K562 (cell line): ENCODE data around the gene CCM2. TPM values are rescaled to one million over a fixed set of nuclear protein-coding genes. Genes with fewer than 3 reads are reported as not detected.

Source experiments
- ATAC-seq: fragments of 200-7000 bp; cut with Tn5 transposase; 3 replicates; pipeline ENCODE4 v1.9.1; 2020; ENCODE audit warnings: moderate library complexity
- BruUV-seq: library from RNA; stranded (reverse); fragments of 400-500 nt; replicated peaks from 2 replicates; lab custom pipeline; 2021; lab: Mats Ljungman, UMichigan
- CTCF ChIA-PET: fragments of 300-600 bp; formaldehyde crosslinking; extraction: SDS; loops from one replicate; lab custom pipeline; 2021; ENCODE audit warnings: low intra/inter-chr PET ratio; lab: Yijun Ruan, JAX
- POLR2A ChIA-PET: fragments of 300-600, 350-650 bp; sonication (Branson Sonifier 250); formaldehyde crosslinking; extraction: SDS; loops from one replicate; lab custom pipeline; 2021; ENCODE audit warnings: antibody characterized with exemption, inconsistent platforms; lab: Yijun Ruan, JAX
- DNase-seq, 4 experiments: peaks; one replicate each; pipeline versions ENCODE4 v3.0.0 to v3.0.0-alpha.2; 2011 to 2018; ENCODE audit warnings: low spot score in 3 of 4, mixed read lengths in 3 of 4; ENCODE audit errors: extremely low read depth in 1 of 4
- FAIRE-seq: peaks from 2 replicates; lab custom pipeline; 2011; peaks lifted over from hg19 to GRCh38; lab: Jason Lieb, UNC
- H2AFZ ChIP-seq: 2 replicates; pipeline ENCODE4 v1.6.0; 2011; ENCODE audit warnings: low read depth, low read length, control low read depth, inconsistent platforms
- H3K27ac ChIP-seq: fragments of 200-600 bp; 3 replicates; pipeline ENCODE4 v1.8.0; 2011; ENCODE audit warnings: low read depth, mild to moderate bottlenecking, control low read depth, inconsistent platforms, low read length, moderate library complexity, mixed read lengths; ENCODE audit errors: extremely low read depth
- H3K27me3 ChIP-seq, 2 experiments: fragments of 300-600 bp in 1 of 2; 2 replicates in 1 of 2; 3 replicates in 1 of 2; pipeline versions ENCODE4 v1.6.0 to v1.8.0; 2011; ENCODE audit warnings: inconsistent platforms in 2 of 2, low read length in 2 of 2, mild to moderate bottlenecking in 1 of 2, mixed read lengths in 1 of 2, moderate library complexity in 1 of 2; ENCODE audit not compliant: control insufficient read depth in 2 of 2, insufficient read depth in 2 of 2
- H3K36me3 ChIP-seq: fragments of 300-600 bp; 3 replicates; pipeline ENCODE4 v1.8.0; 2011; ENCODE audit warnings: mild to moderate bottlenecking, low read length, inconsistent platforms; ENCODE audit not compliant: control insufficient read depth, insufficient read depth
- H3K4me1 ChIP-seq, 2 experiments: fragments of 200-600 bp in 1 of 2; replicated peaks in 1 of 2; 2 replicates in 1 of 2; 3 replicates in 1 of 2; pipeline versions ENCODE4 v1.5.1 to v1.8.0; 2011; ENCODE audit warnings: inconsistent platforms in 2 of 2, low read length in 2 of 2, mild to moderate bottlenecking in 1 of 2, mixed read lengths in 1 of 2, moderate library complexity in 1 of 2; ENCODE audit not compliant: control insufficient read depth in 2 of 2, insufficient read depth in 2 of 2
- H3K4me2 ChIP-seq: 2 replicates; pipeline ENCODE4 v1.6.1; 2011; ENCODE audit warnings: low read length, control low read depth, inconsistent platforms, mixed read lengths; ENCODE audit not compliant: insufficient read depth
- H3K4me3 ChIP-seq: fragments of 200-600 bp; sonication (generic), shearing (Covaris generic); 2 replicates; pipeline ENCODE4 v1.5.1; 2016; ENCODE audit warnings: control low read depth, inconsistent platforms
- H3K79me2 ChIP-seq: fragments of 200-600 bp; 3 replicates; pipeline ENCODE4 v1.8.0; 2011; ENCODE audit warnings: low read length, inconsistent platforms; ENCODE audit not compliant: control insufficient read depth, insufficient read depth
- H3K9ac ChIP-seq, 2 experiments: 2 replicates each; pipeline versions ENCODE4 v1.6.0 to v1.6.1; 2011; ENCODE audit warnings: low read depth in 2 of 2, low read length in 2 of 2, control low read depth in 1 of 2, inconsistent platforms in 1 of 2, mild to moderate bottlenecking in 1 of 2, mixed read lengths in 1 of 2; ENCODE audit not compliant: insufficient read depth in 1 of 2
- H3K9me1 ChIP-seq: one replicate; pipeline ENCODE4 v1.6.0; 2011; ENCODE audit warnings: inconsistent platforms, mild to moderate bottlenecking, low read length, moderate library complexity; ENCODE audit not compliant: control insufficient read depth, insufficient read depth
- H3K9me3 ChIP-seq: replicated peaks from 2 replicates; pipeline ENCODE4 v1.5.1; 2011; ENCODE audit warnings: low read depth, low read length, inconsistent platforms; ENCODE audit not compliant: control insufficient read depth, insufficient read depth
- H4K20me1 ChIP-seq: replicated peaks from 2 replicates; pipeline ENCODE4 v1.6.1; 2011; ENCODE audit warnings: low read length, inconsistent platforms, mixed read lengths; ENCODE audit not compliant: control insufficient read depth, insufficient read depth
- C11orf30 ChIP-seq: fragments of 450-650 bp; IDR thresholded peaks from 2 replicates; pipeline ENCODE4 v1.6.1; 2016; ENCODE audit warnings: low read depth, mild to moderate bottlenecking
- MYNN ChIP-seq, 2 experiments: sonication (generic); formaldehyde crosslinking in 1 of 2; IDR thresholded peaks; 2 replicates each; pipeline versions ENCODE4 v1.5.0 to v1.6.1; 2016 to 2020; ENCODE audit warnings: antibody characterized with exemption in 1 of 2, missing genetic modification reagents in 1 of 2
- NFIC ChIP-seq: fragments of 450-650 bp; IDR thresholded peaks from 2 replicates; pipeline ENCODE4 v1.6.1; 2017; ENCODE audit warnings: mild to moderate bottlenecking, inconsistent platforms
- ZBTB7A ChIP-seq: IDR thresholded peaks from 2 replicates; pipeline ENCODE4 v1.6.1; 2011; ENCODE audit warnings: low read depth, mild to moderate bottlenecking, low read length, moderate library complexity, borderline replicate concordance; ENCODE audit not compliant: control insufficient read depth
- ZNF354B ChIP-seq: fragments of 250-450 bp; sonication (Bioruptor Pico); IDR thresholded peaks from 2 replicates; pipeline ENCODE4 v1.4.0; 2020
- WGBS: fragments of 100-300 bp; shearing (Covaris generic); methylation state at CpG from one replicate; pipeline ENCODE4 v1.1.6; 2016; ENCODE audit warnings: low coverage, mixed read lengths; ENCODE audit not compliant: insufficient coverage; ENCODE audit errors: missing lambda C conversion rate; 5-methylcytosine and 5-hydroxymethylcytosine counted together
- in situ Hi-C: fragments of 300-500 bp; cut with MboI; formaldehyde crosslinking; loops from 4 replicates; pipeline ENCODE4 v1.15.0; 2018; ENCODE audit warnings: inconsistent platforms, mixed read lengths
- intact Hi-C: fragments of 100-400 bp; cut with micrococcal nuclease; formaldehyde crosslinking; loops from 2 replicates; pipeline ENCODE4 v1.14.2; 2022
- polyA plus RNA-seq, 8 experiments: library from polyadenylated mRNA; depleted of rRNA in 4 of 8; stranded (reverse) in 5 of 8; unstranded in 3 of 8; fragments of >200 nt; fragmentation: Nextera tagmentation in 2 of 8; fragmentation: Illumina TruSeq in 1 of 8; extraction: Ambion mirVana in 2 of 8; extraction: Trizol in 1 of 8; gene quantifications; 2 replicates each; pipeline versions ENCODE4 v1.2.1 to v1.2.3, GENCODE V29; 2011 to 2014; ENCODE audit warnings: inconsistent platforms in 1 of 8, missing spikeins in 1 of 8
- total RNA-seq, 7 experiments: library from RNA; depleted of rRNA in 6 of 7; stranded (reverse); fragments of >200 nt in 6 of 7; fragmentation: Illumina TruSeq in 2 of 7; extraction: Trizol in 2 of 7; gene quantifications; 2 replicates each; pipeline versions ENCODE4 v1.2.1 to v1.2.3, GENCODE V29; 2011 to 2021; ENCODE audit warnings: low replicate concordance in 1 of 7

CCM2 gene
- total and polyA plus RNA-seq, 9 of the 15 experiments (the other 6 are each of a cell fraction or from before 2014, with no cell fraction given): 0.41 to 38.6 (median 25.9) TPM

- Histone ChIP-seq H2AFZ (no peak overlapping the region), H3K36me3 (peaks cover 24% of the 10 kb centered on the region), H3K27ac (no peak overlapping the region; the same call in 2 of the 3 replicates), H3K9me3 (no peaks in the 10 kb centered on the region), H3K4me2 (no peak overlapping the region), H3K27me3 (no peaks in the 10 kb centered on the region), H3K4me3 (no peak overlapping the region), H3K9me1 (no peaks in the 10 kb centered on the region), H4K20me1 (no peaks in the 10 kb centered on the region), H3K4me1 (peaks cover 31 to 49% of the 10 kb centered on the region in 2 experiments; a peak in 4 of 5 replicates), H3K79me2 (no peaks in the 10 kb centered on the region), H3K9ac (peak overlapping the region in 1 of 2 experiments; percentile 81; a peak in 2 of 4 replicates)
- intact Hi-C loops (loop anchor here (10.0 kb wide), 1 partner anchor 97 kb away; no protein-coding TSS in a partner anchor), in situ Hi-C loops (no loop called here)
- no peak for TF ChIP-seq C11orf30
- TF ChIP-seq ZBTB7A: peak; percentile 33; the same call in 1 of the 2 replicates
- no peak for TF ChIP-seq MYNN (IDR thresholded peaks at IDR 0.05)
- no peak for TF ChIP-seq MYNN (CRISPR knock-in tag; IDR thresholded peaks at IDR 0.05)
- CTCF ChIA-PET: no interaction called here
- FAIRE-seq: no peak
- POLR2A ChIA-PET: interaction anchor here (0.6 to 1.4 kb wide), 4 partner anchors 8 to 134 kb away, joined by 3 to 7 read pairs (median 4); partner anchors contain the start of gene TBRG4
- WGBS: 27% methylated on average over 4 of the region's 8 CpGs
- ATAC-seq: no peak
- BruUV-seq: no TSS peak
- DNase-seq: peak in 2 of 4 experiments; percentile 22 to 46
Observed at GRCh38 chr7:44977304-44977958, 22.6 kb upstream of the CCM2 start.

GRCh38 chr7:44977959-44978335 lies 22.1 kb upstream of the CCM2 start:
- in situ Hi-C loops: no loop called here

More at GRCh38 chr7:44977959-44978335, 22.1 kb upstream of the CCM2 start:
- no peak for FAIRE-seq
- WGBS: 37% methylated on average over 5 of the region's 6 CpGs
- Histone ChIP-seq H3K36me3 (peaks cover 29% of the 10 kb centered on the region), H3K4me3 (no peak overlapping the region), H3K27me3 (no peaks in the 10 kb centered on the region), H3K9me3 (no peaks in the 10 kb centered on the region; the same call in 1 of the 2 replicates), H3K9ac (peak overlapping the region in 1 of 2 experiments; percentile 81; a peak in 2 of 4 replicates), H3K4me2 (no peak overlapping the region), H4K20me1 (peaks cover 5% of the 10 kb centered on the region; the same call in 1 of the 2 replicates), H3K79me2 (peaks cover 5% of the 10 kb centered on the region), H3K4me1 (peaks cover 31 to 47% of the 10 kb centered on the region in 2 experiments; a peak in 4 of 5 replicates), H3K27ac (no peak overlapping the region; the same call in 2 of the 3 replicates), H3K9me1 (no peaks in the 10 kb centered on the region), H2AFZ (no peak overlapping the region)
- ChIA-PET CTCF (no interaction called here), POLR2A (interaction anchor here (0.6 to 1.4 kb wide), 4 partner anchors 8 to 133 kb away, joined by 3 to 7 read pairs (median 4); partner anchors contain the start of gene TBRG4)
- BruUV-seq: no TSS peak
- intact Hi-C loops: loop anchor here (10.0 kb wide), 1 partner anchor 97 kb away; no protein-coding TSS in a partner anchor
- DNase-seq: no peak
- no peak for ATAC-seq
- TF ChIP-seq NFIC (0 out of 2 replicates have a peak, but pooled peaks have one; percentile 17), ZNF354B (CRISPR knock-in tag) (no peak)
